Midbrain (tissue), 1 donor: ENCODE results near the gene ZFAND5.
A peak's percentile ranks its signal among the peaks of the same experiment; 100 is the strongest.

Experiments used
- DNase-seq: peaks from one replicate; lab custom pipeline; 2025; lab: John Stamatoyannopoulos, UW

The ZFAND5 gene, protein sequence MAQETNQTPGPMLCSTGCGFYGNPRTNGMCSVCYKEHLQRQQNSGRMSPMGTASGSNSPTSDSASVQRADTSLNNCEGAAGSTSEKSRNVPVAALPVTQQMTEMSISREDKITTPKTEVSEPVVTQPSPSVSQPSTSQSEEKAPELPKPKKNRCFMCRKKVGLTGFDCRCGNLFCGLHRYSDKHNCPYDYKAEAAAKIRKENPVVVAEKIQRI

GRCh38 chr9:72364679-72365524 lies at the start of gene ZFAND5:
Gene ZFAND5 (minus strand): TSS chr9:72365208. CDS start chr9:72360778, 4,430 bp downstream.
- DNase-seq = peak; percentile 98

- no peak for DNase-seq
Measured at GRCh38 chr9:72412483-72413040, 47.6 kb upstream of the ZFAND5 start.

- DNase-seq = no peak
Measured at GRCh38 chr9:72410214-72410613, 45.2 kb upstream of the ZFAND5 start.

GRCh38 chr9:72407114-72407513 lies 42.1 kb upstream of the ZFAND5 start:
- no peak for DNase-seq

DNA sequence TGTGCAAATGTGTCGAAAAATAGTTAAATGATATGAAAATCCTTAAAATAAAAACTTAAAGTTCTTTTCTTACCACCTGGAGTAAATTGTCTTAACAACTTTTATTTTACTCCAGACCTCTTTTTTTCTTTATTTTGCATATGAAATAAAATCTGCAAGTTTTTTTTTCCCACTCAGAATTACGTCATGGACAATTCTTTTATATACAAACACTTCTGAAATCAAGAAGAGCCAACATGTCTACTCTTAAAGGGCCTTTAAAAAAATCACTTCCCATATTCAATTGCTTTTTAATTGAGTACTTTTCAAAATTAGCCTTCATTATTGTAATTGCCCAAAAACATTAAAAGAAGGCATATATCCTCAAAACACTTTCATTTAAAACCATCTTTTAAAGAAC lies 37.7 kb upstream of the ZFAND5 start:
- DNase-seq = no peak

DNA sequence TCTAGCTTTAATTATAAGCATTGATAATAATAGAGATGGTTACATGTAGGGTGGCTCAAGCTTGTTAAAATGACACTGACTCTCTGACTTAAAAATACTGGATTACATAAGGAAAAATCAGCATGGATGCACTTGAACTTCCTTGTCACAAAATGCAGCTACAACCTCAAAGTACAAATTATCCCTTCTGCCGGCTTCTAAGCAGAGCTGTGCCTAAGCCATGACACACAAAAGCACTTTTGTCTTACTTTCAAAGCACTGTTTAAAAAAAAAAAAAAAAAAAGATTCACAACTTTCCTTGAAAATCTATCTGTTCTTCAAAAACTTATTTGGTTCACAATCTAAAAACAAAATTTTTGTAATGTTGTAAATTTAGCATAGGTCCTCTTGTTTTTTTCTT lies 36.4 kb upstream of the ZFAND5 start:
- peak; percentile 45 for DNase-seq

DNA sequence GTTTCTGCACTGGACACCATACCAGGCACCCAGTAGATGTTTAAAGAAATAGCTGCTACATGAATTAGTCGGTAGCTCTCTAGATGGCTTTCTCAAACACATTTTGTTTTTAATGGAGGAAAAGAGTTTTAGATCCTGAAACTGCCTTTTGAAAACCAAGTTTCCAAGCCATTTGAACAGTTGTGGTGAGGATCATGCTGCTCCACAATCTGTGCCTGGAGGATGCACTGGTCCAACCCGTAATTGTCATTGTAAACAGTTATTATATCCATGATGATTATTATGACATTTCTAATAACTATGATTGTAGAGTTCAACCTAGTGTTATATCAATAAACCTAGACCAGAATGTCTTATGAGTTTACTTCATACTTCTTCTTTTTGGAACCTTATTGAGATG lies 35.9 kb upstream of the ZFAND5 start:
- no peak for DNase-seq

- no peak for DNase-seq
Measured at GRCh38 chr9:72399391-72399790, 34.4 kb upstream of the ZFAND5 start.

DNA sequence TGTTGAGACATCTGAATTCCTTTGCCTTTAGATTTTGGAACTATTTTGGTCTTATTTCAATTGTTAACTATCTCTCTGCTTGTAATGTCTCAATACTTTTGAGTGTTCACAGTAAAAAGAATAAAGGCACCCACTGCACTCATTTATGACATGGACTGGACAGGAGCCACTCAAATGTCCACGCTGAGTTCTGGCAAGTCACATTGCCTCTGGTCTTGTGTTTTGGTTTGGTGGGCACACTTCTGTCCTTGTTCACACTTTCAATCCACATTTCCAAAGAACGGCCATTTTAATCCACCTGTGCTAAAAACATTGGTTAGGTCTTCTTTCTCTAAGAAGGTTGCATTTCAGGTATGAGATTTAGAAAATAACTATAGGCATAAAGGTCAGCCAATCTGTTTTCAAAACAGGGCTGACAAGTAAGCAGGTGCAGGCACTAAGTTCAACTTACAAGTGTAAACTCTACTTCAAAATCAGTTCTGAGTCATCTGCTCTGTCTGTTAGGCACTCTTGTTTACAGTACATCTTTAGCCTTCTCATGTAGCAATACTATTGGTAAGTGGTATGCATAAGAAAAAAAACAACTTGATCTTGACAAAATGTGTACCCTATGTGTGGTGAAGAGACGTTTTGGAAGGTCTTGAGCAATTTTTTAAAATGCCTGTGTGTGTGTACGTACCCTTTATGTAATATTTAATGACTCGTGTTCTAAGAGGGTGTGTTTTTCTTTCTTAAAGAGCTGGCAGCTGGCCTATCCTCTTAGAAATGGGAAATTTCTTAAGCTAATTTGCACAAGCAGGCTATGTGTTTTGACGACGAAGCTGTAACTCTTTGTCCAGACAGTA lies 31.5 kb upstream of the ZFAND5 start:
- DNase-seq = no peak

- DNase-seq = no peak
Measured at GRCh38 chr9:72394066-72394465, 29.1 kb upstream of the ZFAND5 start.

DNA sequence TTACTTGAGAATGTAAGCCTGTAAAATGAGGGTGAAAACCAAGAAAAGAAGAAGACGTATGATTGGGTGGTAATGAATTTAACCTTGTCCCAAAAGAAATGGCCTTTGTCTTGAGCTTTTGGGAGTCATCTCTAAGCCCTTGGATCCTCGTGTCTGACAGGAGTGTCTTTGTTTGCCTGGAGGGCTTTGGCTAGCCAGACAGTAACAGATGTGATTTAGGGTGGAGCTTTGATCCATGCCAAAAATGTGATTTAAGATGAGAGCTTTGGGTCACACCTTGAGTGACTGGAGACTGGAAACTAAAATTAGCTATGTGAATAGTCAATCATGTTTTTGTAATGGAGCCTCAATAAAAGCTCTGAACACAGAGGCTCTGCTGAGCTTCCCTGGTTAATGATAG lies 25.9 kb upstream of the ZFAND5 start:
- no peak for DNase-seq

GRCh38 chr9:72386186-72386585 lies 21.2 kb upstream of the ZFAND5 start:
- no peak for DNase-seq

DNA sequence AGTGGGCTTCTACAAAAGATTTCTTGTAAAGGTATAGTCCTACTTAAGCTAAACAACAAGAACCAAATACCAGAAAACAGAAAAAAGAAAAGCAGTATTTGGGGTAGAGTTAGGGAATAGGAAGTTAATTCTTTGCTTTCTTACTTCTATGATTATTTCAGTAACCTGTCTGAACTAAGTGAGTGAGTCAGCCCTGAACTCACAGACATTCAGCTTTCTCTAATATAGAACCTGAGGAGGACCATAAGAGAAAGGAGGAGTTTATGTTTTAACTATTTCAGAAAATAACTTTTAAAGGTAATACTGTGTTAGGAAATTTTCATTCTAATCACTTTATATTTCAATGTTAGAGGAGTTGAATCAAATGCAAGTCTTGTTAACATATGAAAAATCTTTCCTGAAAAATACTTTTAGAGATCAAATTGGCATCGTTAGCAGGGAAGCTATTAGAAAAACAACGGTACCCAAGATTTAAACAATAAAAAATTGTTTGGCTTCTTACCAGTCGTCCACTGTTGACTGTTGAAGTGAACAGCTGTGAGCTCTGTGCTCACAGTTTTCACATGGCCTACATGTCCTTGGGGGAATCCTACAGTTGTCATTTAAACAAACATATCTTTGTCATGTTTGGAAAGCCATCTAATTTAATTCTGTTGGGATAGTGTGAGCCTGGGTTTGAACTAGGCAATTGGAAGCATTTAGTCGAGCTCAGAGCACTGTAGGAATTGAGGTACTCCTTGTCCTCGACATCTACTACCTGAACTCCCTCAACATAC lies 19.9 kb upstream of the ZFAND5 start:
- peak; percentile 25 for DNase-seq

DNA sequence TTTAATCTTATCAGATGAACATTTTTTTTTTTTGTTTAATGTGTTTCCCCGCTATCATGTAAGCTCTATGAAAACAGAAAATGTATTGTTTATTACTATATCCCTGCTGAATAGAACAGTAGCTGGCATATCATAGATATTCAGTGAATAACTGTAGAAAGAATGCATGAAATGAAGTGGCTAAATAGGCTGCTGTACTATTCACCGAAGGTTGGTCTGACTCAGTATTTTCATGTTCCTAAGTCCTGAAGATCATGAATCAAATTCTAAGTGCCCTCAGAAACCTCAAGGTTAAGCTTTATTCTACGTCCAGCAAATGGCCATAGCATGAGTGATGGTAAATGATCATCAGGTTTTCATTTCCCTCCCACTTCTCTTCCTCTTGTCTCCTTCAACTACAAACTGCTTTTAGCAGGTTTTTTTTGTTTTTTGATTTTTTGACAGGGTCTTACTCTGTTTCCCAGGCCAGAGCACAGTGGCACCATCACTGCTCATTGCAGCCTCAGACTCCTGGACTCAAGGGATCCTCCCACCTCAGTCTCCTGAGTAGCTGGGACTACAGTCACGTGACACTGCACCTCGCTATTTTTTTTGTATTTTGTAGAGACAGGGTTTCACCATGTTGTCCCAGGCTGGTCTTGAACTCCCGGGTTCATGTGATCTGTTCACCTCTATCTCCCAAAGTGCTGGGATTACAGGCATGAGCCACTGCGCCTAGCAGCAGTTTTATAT lies 19.1 kb upstream of the ZFAND5 start:
- DNase-seq = no peak

DNA sequence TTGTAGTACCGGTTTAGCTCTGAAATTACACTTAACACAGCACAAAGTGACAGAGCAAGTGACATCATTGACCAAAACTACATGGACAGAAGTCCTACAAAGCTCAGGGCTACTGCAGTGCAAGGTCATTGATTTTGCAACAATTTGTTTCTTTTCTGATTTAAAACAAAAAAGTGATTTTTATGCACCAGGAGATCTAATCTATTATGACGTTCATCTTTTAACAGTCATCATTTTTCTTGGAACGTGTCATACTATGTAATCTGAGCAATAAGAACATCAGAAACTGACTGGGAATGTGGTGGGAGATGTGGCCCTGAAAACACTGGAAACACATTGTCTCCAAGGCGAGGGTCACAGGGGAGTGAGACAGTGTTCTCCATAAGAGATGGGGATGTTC lies 17.4 kb upstream of the ZFAND5 start:
- no peak for DNase-seq

DNA sequence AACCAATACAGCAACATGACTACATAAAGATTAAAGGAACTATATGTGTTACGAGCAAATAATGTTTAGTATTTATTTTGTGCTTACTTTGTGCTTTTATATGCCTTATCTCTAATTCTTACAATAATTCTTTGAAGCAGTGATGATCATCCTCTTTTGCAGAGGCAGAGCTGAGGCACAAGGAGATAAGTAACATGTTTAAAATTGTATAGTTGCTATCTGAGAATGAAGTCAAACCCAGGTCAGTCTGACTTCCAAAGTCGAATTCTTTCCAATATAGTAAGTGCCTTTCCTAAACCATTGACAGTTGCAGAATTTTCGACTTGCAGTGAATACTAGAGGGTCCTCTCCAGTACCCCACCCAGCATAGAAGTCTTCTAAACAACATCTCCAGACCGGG lies 12.0 kb upstream of the ZFAND5 start:
- no peak for DNase-seq

- DNase-seq = no peak
Measured at GRCh38 chr9:72371151-72371550, 6.1 kb upstream of the ZFAND5 start.

GRCh38 chr9:72365525-72366256 lies 683 bp upstream of the ZFAND5 start:
- DNase-seq = peak; percentile 94

- peak; percentile 53 for DNase-seq
Measured at GRCh38 chr9:72363908-72364678, 915 bp downstream of the ZFAND5 start.
